Tibial artery (tissue), 4 donors: ENCODE results near the gene TADA2A.
"Not testable (repeated sequence)": the region's sequence is repeated elsewhere in the genome, so short reads cannot be mapped to it uniquely, and the experiment has no call there.

Source experiments
- DNase-seq, 2 donors: peaks; one replicate each; pipeline ENCODE4 v3.0.0-alpha.2; 2019
- H3K27ac ChIP-seq, 2 donors: fragments of 200-600 bp; sonication (generic) in 1 of 2; 1 replicate in 1 of 2; 2 replicates in 1 of 2; pipeline ENCODE4 v1.5.1; 2018 to 2019; ENCODE audit warnings: mild to moderate bottlenecking in 1 of 2
- H3K27me3 ChIP-seq, 2 donors: fragments of 200-600 bp; sonication (generic) in 1 of 2; one replicate each; pipeline versions ENCODE4 v1.5.1 to v1.6.0; 2016 to 2019
- H3K36me3 ChIP-seq, 3 donors: fragments of 200-600 bp; sonication (generic) in 2 of 3; one replicate each; pipeline ENCODE4 v1.5.1; 2016 to 2019; ENCODE audit warnings: mild to moderate bottlenecking in 2 of 3
- H3K4me1 ChIP-seq, 4 donors: fragments of 200-600 bp; sonication (generic) in 2 of 4; 1 replicate in 3 of 4; 2 replicates in 1 of 4; pipeline ENCODE4 v1.5.1; 2016 to 2019
- H3K4me3 ChIP-seq, 2 donors: fragments of 200-600 bp; sonication (generic) in 1 of 2; 1 replicate in 1 of 2; 2 replicates in 1 of 2; pipeline ENCODE4 v1.5.1; 2018 to 2019; ENCODE audit warnings: mild to moderate bottlenecking in 2 of 2
- H3K9me3 ChIP-seq, 3 donors: fragments of 200-600 bp; sonication (generic) in 1 of 3; one replicate each; pipeline ENCODE4 v1.5.1; 2016 to 2019
- CTCF ChIP-seq, 2 experiments: fragments of 200-600 bp in 1 of 2; fragments of 450-650 bp in 1 of 2; IDR thresholded peaks; one replicate each; pipeline ENCODE4 v1.5.1; 2017 to 2019; ENCODE audit warnings: antibody characterized with exemption in 2 of 2, mild to moderate bottlenecking in 1 of 2, moderate library complexity in 1 of 2
- intact Hi-C: fragments of 100-400 bp; cut with DNase I; formaldehyde crosslinking; loops from one replicate; pipeline ENCODE4 v1.15.0; 2023; ENCODE audit warnings: low total_unique reads

Gene TADA2A

GRCh38 chr17:37506678-37507077 is 100.0 kb downstream of the TADA2A start:
- Histone ChIP-seq H3K4me1 (no peaks in the 10 kb centered on the region), H3K9me3 (no peaks in the 10 kb centered on the region), H3K36me3 (no peaks in the 10 kb centered on the region), H3K27ac (no peak overlapping the region), H3K4me3 (no peak overlapping the region), H3K27me3 (no peaks in the 10 kb centered on the region)
- intact Hi-C loops, result no loop called here
- no peak for DNase-seq
- TF ChIP-seq CTCF (IDR thresholded peaks at IDR 0.05), result peak in 1 of 2 experiments; percentile 23

- no peak for DNase-seq
- Histone ChIP-seq H3K27me3 (no peaks in the 10 kb centered on the region), H3K27ac (no peak overlapping the region), H3K4me1 (no peaks in the 10 kb centered on the region), H3K9me3 (no peaks in the 10 kb centered on the region), H3K4me3 (no peak overlapping the region), H3K36me3 (peaks cover 0 to 3% (median 2%) of the 10 kb centered on the region in 3 donors)
- TF ChIP-seq CTCF (IDR thresholded peaks at IDR 0.05), result no peak
- intact Hi-C loops, result no loop called here
Observed at GRCh38 chr17:37507111-37507510, 100.4 kb downstream of the TADA2A start.

- DNase-seq, result no peak
- Histone ChIP-seq H3K27me3 (no peaks in the 10 kb centered on the region), H3K4me1 (no peaks in the 10 kb centered on the region), H3K9me3 (no peaks in the 10 kb centered on the region), H3K36me3 (peaks cover 0 to 25% (median 19%) of the 10 kb centered on the region in 3 donors), H3K27ac (no peak overlapping the region), H3K4me3 (no peak overlapping the region)
- no peak for TF ChIP-seq CTCF (IDR thresholded peaks at IDR 0.05)
- intact Hi-C loops, result no loop called here
Observed at GRCh38 chr17:37510056-37510455, 103.4 kb downstream of the TADA2A start.

- H3K4me3 ChIP-seq, H3K27me3 ChIP-seq, H3K4me1 ChIP-seq, H3K27ac ChIP-seq, DNase-seq, intact Hi-C loops, H3K9me3 ChIP-seq: not testable (repeated sequence)
- H3K36me3 ChIP-seq, result peaks cover 5 to 41% (median 19%) of the 10 kb centered on the region in 3 donors
Observed at GRCh38 chr17:37511642-37512041, 105.0 kb downstream of the TADA2A start.

- no peaks in the 10 kb centered on the region for H3K27me3 ChIP-seq
- no peak for DNase-seq
- H3K36me3 ChIP-seq, result peaks cover 14 to 50% (median 28%) of the 10 kb centered on the region in 3 donors
- H3K9me3 ChIP-seq, result no peaks in the 10 kb centered on the region
- no peak overlapping the region for H3K4me3 ChIP-seq
- no peak overlapping the region for H3K27ac ChIP-seq
- H3K4me1 ChIP-seq, result no peaks in the 10 kb centered on the region
- TF ChIP-seq CTCF (IDR thresholded peaks at IDR 0.05), result no peak
- intact Hi-C loops, result no loop called here
Observed at GRCh38 chr17:37512442-37513068, 105.9 kb downstream of the TADA2A start.

GRCh38 chr17:37513711-37514110 is 107.0 kb downstream of the TADA2A start:
- no peaks in the 10 kb centered on the region for H3K27me3 ChIP-seq
- no peak for TF ChIP-seq CTCF (IDR thresholded peaks at IDR 0.05)
- H3K27ac ChIP-seq, result no peak overlapping the region
- no peak for DNase-seq
- intact Hi-C loops, result no loop called here
- H3K4me3 ChIP-seq, result no peak overlapping the region
- no peaks in the 10 kb centered on the region for H3K4me1 ChIP-seq
- peaks cover 26 to 62% (median 40%) of the 10 kb centered on the region in 3 donors for H3K36me3 ChIP-seq
- no peaks in the 10 kb centered on the region for H3K9me3 ChIP-seq
